ENCODE measurements around the gene WFIKKN1. TPM values are rescaled to one million over a fixed set of nuclear protein-coding genes. Genes with fewer than 3 reads are reported as not detected.

WFIKKN1 gene
- total RNA-seq, 3 donors from 2014 or later, result 1.1 to 2.2 (median 1.6) TPM

DNA sequence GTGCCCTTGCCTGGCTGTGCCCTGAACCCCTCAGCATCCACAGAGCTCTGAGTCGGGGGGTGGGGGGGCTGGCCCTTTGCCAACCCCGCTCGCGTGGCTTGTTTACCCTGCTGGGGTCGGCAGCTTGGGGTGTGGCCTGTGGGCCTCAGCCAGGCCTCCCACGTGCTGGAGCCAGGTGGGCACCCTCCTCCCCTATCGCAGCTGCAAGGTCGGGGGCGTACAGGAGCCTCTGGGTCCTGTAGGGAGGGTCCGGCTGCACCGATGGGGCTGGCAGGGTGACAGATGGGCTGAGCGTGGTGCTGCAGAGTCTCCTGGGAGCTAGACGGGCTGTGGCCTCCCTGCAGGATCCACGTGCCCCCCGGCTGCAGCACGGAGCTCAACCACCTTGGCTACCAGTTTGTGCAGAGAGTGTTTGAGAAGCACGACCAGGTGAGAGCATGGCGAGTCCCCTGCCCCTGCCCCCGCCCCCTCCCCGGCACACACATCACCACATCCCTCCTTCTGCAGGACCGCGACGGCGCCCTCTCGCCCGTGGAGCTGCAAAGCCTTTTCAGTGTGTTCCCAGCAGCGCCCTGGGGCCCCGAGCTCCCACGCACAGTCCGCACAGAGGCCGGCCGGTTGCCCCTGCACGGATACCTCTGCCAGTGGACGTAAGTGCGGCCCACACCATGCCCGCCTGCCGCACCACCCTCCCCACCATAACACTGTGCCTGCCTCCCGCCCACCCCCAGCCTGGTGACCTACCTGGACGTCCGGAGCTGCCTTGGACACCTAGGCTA lies 40.8 kb downstream of the WFIKKN1 start:
- H3K4me3 ChIP-seq, result no peak overlapping the region
- no peak for ATAC-seq
- intact Hi-C loops (cut with DNase I, micrococcal nuclease), result no loop called here

DNA sequence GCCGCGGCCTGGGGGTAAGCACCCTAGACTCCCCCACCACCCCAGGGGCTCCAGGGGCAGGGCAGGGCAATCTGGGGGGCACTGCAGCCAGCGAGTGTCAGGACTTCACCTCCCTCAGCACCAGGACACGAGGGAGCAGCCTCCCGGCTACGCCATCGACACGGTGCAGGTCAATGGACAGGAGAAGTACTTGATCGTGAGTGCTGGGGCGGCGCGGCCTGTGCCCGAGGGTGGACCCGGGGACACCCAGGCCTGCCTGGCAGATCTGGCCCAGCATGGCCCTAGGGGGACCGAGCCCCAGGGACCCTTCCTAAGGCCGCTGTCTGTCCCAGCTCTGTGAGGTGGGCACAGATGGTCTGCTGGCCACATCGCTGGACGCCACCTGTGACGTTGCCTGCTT lies 41.6 kb downstream of the WFIKKN1 start:
- ATAC-seq, result no peak
- H3K9me3 ChIP-seq, result no peaks in the 10 kb centered on the region
- H3K36me3 ChIP-seq (ENCODE audit: low read depth), result peaks cover 13% of the 10 kb centered on the region
- no peak for DNase-seq
- intact Hi-C loops (cut with DNase I, micrococcal nuclease), result no loop called here
- TF ChIP-seq, protein P1, sequence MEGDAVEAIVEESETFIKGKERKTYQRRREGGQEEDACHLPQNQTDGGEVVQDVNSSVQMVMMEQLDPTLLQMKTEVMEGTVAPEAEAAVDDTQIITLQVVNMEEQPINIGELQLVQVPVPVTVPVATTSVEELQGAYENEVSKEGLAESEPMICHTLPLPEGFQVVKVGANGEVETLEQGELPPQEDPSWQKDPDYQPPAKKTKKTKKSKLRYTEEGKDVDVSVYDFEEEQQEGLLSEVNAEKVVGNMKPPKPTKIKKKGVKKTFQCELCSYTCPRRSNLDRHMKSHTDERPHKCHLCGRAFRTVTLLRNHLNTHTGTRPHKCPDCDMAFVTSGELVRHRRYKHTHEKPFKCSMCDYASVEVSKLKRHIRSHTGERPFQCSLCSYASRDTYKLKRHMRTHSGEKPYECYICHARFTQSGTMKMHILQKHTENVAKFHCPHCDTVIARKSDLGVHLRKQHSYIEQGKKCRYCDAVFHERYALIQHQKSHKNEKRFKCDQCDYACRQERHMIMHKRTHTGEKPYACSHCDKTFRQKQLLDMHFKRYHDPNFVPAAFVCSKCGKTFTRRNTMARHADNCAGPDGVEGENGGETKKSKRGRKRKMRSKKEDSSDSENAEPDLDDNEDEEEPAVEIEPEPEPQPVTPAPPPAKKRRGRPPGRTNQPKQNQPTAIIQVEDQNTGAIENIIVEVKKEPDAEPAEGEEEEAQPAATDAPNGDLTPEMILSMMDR (IDR thresholded peaks at IDR 0.05), result no peak
- no peak overlapping the region for H3K4me3 ChIP-seq
- peaks cover 33% of the 10 kb centered on the region for H3K4me1 ChIP-seq (ENCODE audit: low read depth)

More for the DNA sequence above, 40.8 kb downstream of the WFIKKN1 start:
- TF ChIP-seq, protein P1 (IDR thresholded peaks at IDR 0.05), result no peak
- Histone ChIP-seq H3K9me3 (no peaks in the 10 kb centered on the region), H3K36me3 (ENCODE audit: low read depth) (peaks cover 13% of the 10 kb centered on the region), H3K4me1 (ENCODE audit: low read depth) (peaks cover 24% of the 10 kb centered on the region)
- no peak for DNase-seq

DNA sequence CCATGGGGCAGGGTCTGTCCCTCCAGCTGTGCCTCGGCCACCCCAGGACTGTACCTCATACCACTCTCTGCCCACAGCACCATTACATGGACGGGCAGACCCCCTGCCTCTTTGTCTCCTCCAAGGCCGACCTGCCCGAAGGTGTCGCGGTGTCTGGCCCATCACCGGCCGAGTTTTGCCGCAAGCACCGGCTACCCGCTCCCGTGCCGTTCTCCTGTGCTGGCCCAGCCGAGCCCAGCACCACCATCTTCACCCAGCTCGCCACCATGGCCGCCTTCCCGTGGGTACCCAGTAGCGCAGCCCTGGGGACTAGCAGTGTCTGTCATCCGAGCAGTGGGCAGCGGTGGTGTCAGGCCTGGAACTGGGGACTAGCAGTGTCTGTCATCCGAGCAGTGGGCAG lies 42.1 kb downstream of the WFIKKN1 start:
- DNase-seq (no peak), ATAC-seq (no peak)
- intact Hi-C loops (cut with DNase I, micrococcal nuclease), result no loop called here
- Histone ChIP-seq H3K4me3 (no peak overlapping the region), H3K9me3 (no peaks in the 10 kb centered on the region), H3K36me3 (ENCODE audit: low read depth) (peaks cover 13% of the 10 kb centered on the region), H3K4me1 (ENCODE audit: low read depth) (peaks cover 37% of the 10 kb centered on the region)
- TF ChIP-seq, protein P1 (IDR thresholded peaks at IDR 0.05), result no peak

DNA sequence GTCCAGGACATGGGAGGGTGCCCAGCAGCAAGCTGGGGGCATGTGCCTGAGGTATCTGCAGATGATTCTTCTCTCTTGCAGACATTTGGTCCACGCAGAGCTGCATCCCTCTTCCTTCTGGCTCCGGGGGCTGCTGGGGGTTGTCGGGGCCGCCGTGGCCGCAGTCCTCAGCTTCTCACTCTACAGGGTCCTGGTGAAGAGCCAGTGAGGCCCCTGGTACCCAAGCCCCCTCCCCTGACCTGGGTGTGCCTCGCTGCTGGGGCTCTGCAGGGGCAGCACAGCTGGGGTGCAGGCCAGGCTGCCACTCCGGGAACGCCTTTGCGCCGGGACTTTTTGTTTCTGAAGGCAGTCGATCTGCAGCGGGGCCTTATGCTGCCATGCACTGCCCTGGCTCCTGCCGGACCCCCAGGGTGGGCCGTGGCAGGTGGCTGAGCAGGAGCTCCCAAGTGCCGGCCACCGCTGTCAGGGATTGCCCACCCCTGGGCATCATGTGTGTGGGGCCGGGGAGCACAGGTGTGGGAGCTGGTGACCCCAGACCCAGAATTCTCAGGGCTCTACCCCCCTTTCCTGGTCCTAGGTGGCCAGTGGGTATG lies 42.7 kb downstream of the WFIKKN1 start:
- H3K36me3 ChIP-seq (ENCODE audit: low read depth), result peaks cover 13% of the 10 kb centered on the region
- H3K4me1 ChIP-seq (ENCODE audit: low read depth), result peaks cover 37% of the 10 kb centered on the region
- DNase-seq (no peak), ATAC-seq (no peak)
- TF ChIP-seq, protein P1 (IDR thresholded peaks at IDR 0.05), result no peak
- H3K9me3 ChIP-seq, result no peaks in the 10 kb centered on the region
- intact Hi-C loops (cut with DNase I, micrococcal nuclease), result no loop called here
- H3K4me3 ChIP-seq, result no peak overlapping the region

DNA sequence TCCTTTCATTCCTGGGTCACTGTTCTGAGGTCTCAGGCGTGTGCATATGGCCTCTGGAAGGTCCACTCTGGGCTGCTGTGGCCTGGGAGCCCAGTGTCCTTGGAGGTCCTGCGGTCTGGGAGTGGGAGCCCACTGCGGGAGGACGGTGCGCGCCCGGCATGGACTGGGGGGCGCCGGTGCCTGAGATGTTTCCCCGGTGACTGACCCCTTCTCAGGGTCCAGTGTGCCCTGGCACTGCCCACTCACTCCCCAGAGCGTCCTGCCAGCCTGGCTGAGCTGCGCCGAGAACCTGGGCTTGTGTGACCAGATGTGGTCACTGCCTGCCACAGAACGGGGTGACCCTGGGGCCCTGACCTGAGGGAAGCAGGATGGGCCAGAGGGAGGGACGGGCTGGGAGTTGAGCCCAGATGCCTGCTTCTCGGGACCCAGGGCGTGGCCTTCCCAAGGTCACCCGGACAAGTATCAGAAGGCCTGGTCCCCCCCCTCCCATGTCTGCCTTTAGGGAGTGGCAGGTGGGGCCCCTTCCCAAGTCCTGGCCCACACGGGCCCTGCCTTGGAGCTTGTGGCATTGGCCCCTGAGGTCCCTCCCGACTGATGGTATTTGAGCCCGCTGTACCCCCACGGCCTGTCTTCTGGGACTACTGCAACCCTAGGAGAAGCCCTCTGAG lies 43.6 kb downstream of the WFIKKN1 start:
- Histone ChIP-seq H3K4me1 (ENCODE audit: low read depth) (peaks cover 34% of the 10 kb centered on the region), H3K4me3 (no peak overlapping the region), H3K9me3 (no peaks in the 10 kb centered on the region), H3K36me3 (ENCODE audit: low read depth) (peaks cover 13% of the 10 kb centered on the region)
- TF ChIP-seq, protein P1 (IDR thresholded peaks at IDR 0.05), result no peak
- no peak for ATAC-seq
- peak in 2 of 3 donors; percentile 40 to 49 for DNase-seq
- intact Hi-C loops (cut with DNase I, micrococcal nuclease), result no loop called here
